AML-193 (cell line): ENCODE results near the gene MOB2.
"Not testable (repeated sequence)": the region's sequence is repeated elsewhere in the genome, so short reads cannot be mapped to it uniquely, and the experiment has no call there.

Experiments used
- DNase-seq, 2 experiments: peaks; one replicate each; lab custom pipeline; 2025; lab: John Stamatoyannopoulos, UW

Gene MOB2

DNA sequence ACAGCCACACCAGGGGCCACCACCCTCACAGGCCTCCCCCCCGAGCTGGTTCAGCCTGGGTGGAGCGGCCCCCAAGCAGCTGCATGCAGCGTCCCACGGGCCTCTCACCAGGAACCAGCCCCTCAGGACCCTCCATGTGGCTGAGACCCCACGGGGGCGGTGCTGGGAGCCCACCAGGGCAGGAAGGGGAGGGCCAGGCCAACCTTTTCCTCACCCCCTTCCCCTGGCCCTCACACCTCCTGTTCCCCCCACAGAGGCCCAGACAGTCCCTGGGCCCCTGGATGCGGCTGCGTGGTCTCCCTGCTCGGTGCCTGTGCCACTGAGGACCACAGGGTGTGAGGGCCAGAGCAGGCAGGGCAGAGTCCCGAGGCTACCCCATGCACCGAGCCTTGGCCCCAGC lies 46.5 kb downstream of the MOB2 start:
- no peak for DNase-seq

DNA sequence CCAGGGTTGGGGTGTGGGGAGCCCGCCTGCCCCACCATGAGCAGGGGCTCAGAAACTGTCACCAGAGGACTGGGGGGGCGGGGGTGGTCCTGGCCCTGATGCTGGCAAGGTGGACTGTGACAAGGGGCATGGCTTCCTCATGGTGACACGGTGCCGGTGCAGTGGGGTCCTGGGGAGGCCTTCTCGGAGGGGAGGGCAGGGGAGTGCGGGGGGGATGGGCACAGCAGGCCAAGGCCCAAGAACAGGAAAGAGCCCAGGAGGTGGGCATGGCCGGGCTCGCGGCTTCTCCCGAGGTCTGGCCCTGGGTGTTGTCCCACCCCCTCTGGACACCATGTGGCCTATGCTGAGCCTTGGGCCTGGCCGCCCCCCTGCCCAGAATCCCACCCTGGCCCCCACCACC lies 47.2 kb downstream of the MOB2 start:
- no peak for DNase-seq

DNA sequence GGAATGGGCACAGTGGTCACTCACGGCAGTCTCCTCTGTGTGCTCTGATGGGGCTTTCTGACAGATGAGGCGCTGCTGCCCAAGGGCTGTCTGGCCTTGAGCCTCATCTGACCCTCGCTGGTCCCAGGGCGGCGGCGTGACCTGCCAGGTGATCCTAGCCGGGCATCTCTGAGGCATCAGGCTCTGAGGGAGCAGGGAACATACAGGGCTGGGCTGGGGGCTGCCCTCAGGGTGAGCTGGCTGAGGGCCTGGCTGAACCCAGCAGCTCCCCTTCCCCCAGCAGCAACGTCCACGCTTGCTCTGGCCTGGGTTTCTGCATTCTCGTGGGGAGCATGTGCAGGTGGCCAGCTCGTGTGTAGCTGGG lies 47.6 kb downstream of the MOB2 start:
- no peak for DNase-seq

DNA sequence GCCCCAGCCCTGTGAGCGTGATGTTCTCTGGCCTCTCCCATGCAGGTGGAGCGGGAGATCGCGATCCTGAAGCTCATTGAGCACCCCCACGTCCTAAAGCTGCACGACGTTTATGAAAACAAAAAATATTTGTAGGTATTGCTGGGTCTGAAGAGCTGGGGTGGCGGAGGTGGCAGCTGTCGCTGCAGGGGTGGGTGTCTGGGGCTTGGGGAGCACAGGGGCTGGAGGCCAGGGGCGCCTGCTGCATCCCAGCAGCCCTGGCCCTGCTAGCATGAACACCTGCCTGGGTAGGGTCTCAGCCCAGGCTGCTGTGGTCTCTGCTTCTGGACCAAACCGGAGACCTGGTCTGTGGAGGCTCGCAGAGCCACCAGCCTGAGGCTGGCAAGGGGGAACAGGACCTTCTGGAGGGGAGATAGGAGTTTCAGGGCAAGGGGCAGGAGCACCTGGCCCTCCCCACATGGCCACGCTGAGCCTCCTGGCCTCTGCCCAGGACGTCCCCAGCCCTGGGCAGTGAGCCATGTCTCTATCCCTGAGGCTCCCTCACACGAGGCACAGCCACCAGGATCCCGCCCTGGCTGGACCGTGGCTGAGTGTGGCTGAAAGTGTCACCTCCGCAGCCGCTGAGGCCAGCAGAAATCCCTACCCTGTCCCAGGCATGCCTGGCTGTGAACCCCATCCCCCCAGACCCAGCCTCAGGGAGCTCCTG lies 48.2 kb downstream of the MOB2 start:
- no peak for DNase-seq

DNA sequence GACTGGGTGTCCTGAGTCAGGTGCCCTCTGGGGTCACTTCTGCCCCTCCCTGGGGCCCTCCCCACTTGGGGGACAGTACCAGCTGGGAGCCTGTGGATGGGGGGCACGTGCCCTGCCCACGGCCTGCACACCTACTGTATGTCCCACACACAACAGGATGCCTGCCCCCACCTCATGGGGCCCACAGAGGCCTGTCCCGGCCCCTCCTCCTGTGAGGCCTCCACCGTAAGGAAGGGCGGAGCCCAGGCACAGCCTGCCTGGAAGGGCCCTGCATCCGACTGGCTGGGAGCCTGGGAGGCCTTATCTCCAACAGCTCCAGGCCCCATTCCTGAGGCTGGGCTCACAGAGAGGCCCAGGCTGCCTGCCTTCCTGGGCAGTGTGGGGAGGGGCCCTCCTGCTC lies 49.1 kb downstream of the MOB2 start:
- DNase-seq: no peak

DNA sequence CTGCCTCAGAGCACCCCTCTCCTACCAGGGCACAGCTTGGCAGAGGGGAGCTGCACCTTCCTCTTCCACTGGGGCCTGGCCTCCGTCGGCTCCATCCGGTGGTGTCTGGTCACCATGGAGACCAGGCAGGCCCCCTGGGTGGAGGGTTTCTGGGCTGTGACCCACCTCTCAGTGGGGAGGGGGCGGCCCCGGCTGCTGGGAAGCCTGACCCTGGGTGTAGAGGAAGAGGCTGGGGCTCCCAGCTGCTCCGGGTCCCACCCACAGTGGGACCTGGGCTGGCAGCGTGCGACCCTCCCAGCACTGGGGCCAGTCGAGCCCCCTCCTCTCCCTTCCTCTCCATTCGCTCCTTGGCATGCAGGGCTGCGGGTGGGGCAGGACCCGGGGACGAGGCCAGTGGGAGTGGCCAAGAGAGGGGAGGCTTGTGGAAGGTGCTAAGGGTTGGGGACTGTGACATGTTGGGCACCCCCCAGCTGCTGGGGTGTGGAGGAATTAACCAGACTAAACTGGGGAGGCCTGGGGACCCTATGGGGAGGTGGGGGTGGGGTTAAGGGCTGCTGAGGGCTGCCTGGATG lies 50.0 kb downstream of the MOB2 start:
- no peak for DNase-seq

DNA sequence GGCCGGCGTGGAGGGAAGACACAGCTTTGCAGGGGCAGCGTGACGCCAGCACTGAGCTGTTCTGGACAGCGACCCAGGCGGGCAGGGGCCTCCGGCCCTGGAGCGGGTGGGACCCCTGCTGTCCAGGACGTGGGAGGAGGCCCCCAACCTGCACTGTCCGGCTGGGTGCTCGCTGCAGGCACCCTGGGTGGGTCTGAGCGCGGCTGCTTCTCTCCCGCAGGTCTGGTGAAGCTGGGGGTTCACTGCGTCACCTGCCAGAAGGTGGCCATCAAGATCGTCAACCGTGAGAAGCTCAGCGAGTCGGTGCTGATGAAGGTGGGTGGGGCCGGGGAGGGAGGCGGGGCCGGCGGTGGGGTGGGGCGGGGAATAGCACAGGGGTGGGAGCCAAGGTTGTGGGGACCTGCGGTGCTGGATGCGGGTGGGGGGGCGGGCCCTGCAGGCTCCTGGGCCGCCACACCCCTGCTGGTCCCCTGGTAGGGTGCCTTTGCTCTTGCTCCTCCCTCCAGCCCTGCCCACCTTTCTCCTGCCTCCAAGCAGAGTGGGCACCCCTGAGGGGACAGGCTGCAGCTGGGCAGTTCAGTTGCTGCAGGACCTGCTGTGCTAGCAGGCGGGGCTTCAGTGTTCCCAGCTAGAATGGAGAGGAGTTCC lies 50.6 kb downstream of the MOB2 start:
- no peak for DNase-seq

DNA sequence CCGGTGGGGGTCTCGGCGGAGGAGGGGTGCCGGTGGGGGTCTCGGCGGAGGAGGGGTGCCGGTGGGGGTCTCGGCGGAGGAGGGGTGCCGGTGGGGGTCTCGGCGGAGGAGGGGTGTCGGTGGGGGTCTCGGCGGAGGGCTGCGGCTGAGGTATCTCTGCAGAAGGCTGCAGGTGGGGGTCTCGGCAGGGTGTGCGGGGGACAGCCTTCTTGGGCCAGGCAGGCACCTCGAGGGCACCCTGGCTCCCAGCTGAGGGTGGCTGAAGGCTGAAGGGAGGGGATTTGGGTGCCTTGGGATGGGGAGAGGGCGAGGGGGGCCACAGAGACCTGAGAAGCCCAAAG lies 51.1 kb downstream of the MOB2 start:
- not testable (repeated sequence) for DNase-seq

DNA sequence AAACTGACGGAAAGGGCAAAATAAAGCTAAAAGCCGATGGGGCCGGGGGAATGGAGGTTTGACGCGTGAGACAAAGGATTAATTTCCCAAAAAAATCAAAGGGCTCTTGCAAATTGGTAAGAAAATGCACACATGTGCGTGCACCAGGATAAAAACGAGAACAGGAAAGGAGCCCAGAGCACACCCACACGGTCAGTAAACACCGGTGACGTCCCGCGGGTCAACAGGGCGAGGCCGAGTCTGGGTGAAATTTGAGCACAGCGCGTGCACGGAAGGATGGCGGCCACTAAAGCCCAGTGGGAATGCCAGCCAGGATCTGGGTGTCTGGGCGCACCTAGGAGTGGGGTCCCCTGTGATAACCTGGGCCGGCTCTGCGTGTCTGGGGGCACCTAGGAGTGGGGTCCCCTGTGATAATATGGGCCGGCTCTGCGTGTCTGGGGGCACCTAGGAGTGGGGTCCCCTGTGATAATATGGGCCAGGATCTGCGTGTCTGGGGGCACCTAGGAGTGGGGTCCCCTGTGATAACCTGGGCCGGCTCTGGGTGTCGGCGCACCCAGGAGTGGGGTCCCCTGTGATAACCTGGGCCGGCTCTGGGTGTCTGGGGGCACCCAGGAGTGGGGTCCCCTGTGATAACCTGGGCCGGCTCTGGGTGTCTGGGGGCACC lies 52.5 kb downstream of the MOB2 start:
- no peak for DNase-seq

DNA sequence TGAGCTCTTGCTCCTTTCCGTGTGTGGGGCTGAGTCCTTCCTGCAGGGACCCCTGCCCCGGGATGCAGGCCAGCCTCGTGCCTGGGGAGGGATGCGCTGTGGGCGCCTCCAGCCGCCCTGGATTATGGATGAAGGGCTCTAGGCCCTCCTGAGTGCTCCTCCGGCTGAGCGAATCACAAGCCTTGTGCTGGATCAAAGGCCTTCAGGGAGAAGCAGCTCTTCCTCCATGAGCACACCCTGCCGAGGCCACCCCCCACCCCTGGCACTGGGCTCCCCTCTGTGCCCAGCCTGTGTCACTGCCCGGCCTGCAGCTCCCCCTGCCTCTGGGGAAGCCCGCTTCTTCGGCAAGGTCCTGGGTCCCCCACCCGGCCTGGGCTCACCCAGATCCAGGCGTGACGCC lies 53.0 kb downstream of the MOB2 start:
- DNase-seq: no peak

DNA sequence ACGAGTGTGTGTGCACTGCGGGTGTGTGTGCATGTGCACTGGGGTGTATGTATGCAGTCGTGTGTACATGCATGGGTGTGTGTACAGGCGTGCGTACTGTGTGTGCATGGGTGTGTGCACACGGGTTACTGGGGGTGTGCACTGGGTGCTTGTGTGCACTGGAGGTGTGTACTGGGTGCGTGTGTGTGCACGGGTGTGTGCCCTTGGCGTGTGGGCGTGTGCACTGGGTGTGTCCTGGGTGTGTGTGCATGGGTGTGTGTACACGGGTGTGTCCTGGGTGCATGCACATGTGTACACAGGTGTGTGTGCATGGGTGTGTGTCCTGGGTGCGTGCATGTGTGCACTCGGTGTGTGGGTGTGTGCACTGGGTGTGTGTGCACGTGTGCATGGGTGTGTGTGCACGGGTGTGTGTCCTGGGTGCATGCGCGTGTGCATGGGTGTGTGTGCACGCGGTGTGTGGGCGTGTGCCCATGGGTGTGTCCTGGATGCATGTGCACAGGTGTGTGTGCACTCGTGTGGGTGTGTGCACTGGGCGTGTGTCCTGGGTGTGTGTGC lies 57.7 kb downstream of the MOB2 start:
- DNase-seq: no peak

DNA sequence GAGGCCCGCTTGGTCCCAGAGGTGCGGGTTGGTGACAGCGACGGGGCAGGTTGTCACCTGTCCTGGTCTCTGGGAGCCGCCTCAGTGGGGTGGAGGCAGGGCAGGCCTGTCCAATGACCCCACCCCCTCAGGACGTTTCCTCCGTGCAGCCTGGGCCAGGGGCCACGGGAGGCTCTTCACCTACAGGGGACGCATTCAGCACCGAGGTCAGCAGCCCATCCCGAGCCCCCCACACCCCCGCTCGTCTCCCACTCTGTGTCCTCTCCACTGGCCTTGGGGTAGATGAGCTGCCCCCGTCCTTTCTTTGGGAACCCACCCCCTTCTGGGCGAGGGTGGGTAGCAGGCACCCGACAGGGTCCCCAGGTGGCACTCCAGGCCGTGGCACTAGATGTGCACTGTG lies 61.1 kb downstream of the MOB2 start:
- DNase-seq: no peak

DNA sequence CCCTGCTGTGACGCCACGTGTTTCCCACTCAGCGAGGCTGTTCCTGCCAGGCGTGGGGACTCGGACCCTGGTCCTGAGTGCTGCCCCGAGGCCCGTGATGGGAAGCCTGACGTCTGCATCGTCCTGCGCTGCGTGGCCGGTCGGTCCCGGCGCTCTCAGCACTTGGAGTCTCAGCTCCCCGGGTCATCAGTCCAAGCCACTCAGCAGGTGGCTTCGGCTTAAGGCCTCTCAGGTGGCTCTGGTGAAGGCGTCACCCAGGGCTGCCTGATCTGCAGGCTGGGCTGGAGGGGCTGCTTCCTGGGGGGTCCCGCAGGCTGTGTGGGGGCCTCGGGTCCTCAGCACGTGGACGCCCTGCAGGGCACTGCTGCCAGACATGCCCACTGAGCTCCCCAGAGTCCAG lies 61.6 kb downstream of the MOB2 start:
- DNase-seq: no peak

DNA sequence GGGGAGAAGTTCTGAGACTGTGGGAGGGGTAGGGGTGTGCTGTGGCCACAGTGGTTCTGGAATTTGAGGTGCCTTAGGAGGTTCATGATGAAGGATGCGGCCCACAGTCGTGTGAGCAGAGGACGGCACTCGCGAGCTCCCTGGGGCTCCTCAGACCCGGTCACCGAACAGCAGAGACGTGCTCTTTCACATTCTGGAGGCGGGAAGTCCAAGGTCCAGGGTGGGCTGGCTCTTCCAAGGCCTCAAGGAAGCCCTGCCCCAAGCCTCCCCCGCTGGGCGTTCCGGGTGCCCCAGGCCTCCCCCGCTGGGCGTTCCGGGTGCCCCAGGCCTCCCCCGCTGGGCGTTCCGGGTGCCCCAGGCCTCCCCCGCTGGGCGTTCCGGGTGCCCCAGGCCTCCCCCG lies 63.2 kb downstream of the MOB2 start:
- not testable (repeated sequence) for DNase-seq

DNA sequence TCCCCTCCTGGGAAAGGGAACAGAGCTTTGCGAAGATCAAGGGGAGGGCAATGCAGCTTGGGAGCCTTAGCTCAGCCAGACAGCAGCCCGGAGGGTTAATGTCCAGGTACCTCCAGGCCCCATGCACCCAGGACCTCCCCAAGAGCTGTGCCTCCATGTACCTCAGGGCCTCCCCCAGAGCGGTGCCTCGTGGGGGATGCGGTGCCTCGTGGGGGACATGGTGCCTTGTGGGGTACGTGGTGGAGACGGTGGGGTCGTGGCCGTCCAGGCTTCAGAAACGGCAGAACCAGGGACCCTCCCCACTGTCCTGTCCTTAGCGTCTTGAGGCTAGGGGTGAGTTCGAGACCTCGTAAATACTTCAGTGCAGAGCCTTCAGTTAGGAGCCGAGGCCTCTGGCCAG lies 63.6 kb downstream of the MOB2 start:
- DNase-seq: no peak

DNA sequence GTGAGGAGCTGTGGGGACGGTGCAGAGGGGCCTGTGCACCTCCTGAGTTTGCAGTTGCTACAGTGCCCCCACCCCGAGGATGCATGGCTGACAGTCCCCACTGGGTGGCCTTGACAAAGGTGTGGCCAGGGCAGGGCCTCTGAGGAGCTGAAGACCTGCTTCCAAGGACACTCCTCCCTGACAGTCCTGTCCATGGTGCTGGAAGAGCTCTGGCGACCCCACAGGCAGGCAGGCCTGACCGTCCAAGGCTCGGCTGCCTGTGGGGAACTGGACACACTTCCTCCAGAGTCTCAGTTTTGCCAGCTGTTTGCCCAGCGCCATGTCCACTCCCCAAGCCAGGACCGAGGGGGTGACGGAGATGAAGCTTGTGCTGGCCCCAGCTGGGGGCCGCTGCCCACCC lies 64.1 kb downstream of the MOB2 start:
- no peak for DNase-seq

DNA sequence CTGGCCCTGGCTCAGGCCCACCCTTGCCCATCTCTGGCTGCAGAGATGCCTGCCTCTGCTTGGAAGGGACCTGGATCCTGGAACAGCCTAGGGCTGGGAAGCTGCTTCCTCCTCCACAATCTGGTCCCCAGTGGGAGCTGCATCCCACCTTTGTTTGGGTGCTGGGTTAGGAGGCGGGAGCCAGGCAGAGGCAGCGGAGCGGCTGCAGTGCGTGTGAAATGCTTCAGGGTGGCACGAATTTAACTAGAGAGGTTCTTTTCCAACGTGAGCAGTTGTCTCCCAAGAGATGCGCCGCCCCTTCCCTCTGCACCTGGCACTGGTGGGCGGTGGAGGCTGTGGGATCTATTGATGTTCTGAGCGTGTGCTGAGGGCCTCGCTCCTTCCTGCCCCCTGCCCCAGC lies 65.3 kb downstream of the MOB2 start:
- no peak for DNase-seq

DNA sequence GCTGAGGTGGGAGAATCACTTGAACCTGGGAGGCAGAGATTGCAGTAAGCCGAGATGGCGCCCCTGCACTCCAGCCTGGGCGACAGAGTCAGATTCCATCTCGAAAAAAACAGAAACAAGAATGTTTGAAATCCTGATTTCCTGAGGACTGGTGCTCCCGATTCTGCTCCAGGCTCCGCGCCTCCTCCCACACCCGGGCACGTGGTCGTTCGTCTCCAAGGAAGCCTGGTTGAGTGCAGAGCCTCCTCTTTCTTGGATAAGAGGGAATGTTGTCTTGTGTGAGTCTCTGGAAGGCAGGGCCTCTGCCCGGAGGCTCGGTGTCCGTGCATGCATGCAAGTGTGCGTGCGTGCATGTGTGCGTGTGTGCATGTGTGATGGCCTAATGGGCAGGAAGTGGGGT lies 66.8 kb downstream of the MOB2 start:
- no peak for DNase-seq
